GM11168 (cell line): ENCODE measurements around the gene ULK2.

Experiments used
- in situ Hi-C: fragments of 300-500 bp; cut with MboI; formaldehyde crosslinking; loops from one replicate; pipeline ENCODE4 v1.12.0; 2022; ENCODE audit warnings: low sequenced_read_pairs; ENCODE audit not compliant: unreplicated experiment

Gene ULK2

DNA sequence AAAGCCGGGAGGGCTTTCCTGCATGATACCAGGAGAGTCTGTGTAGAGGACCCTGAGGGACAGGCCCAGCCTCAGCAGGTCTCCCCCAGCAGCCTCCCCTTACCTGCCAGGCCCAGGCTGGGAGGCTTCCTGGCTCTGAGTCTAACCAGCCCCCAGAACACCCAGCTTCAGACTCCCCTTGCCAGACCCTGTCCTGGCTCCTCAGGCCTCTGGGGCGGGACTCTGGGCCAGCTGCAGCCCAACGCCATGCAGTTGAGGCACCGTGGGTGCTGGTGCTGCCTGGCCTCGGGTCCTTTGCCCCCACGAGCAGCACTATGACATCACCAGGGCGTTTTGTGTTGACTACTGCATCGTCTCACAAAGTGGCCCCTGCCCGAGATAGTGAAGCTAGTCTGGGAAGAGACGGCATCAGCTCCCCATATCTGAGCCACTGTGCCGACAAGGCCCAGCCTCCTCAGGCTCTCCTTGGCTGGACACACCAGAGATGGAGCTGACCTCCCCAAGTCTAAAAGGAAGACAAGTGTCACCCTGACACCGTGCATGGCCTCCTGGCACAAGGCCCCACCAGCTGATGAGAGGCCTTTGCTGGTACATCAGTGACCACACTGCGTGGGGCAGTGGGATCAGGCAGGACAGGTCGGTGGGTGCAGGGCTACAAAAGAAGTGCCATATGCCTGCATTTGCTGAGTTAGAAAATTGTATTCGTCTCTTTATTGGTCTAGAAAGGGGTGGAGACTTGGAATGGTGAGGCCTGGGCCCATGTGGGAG lies 130.2 kb downstream of the ULK2 start:
- in situ Hi-C loops, result no loop called here

DNA sequence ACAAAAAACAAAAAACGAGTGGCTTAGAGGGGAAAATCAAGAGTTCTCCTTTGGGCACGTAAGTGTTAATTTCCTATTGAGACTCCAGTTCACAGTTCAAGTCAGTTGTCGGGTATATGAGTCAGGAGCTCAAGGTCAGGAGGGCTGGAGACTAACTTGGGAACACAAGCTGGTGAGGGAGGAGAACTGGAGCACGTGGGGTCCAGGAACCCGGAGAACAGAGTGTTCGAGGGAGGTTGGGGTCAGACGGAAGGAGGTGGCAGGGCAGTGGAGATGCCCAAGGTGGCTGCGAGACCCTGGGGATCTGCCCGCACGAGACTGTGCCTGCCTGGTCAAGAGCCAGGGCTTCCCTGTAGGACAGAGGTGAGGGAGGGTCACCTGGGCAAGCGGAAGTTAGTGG lies 131.7 kb downstream of the ULK2 start:
- in situ Hi-C loops, result no loop called here

DNA sequence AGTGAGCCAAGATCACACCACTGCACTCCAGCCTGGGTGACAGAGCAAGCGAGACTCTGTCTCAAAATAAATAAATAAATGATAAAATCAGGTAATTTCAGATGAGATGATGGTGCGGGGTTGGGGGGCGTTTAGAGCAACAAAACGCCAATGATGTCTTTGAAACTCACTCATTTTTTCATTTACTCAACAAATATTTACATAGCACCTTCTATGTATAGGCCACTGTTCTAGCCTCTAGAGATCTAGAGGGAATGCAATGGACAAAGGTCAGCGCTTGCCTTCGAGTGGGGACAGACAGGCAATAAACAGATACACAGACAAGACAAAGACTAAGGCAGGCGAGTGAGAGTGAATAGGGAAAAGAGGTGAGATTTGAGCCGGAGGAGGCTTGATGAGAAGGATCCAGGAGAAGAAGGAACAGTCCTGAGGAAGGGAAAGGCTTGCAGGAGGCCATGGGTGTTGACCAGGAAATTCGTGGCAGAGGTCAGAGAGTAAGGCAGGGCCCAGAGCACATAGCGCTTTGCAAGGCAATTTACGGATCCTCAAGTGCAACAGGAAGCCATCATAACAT lies 133.7 kb downstream of the ULK2 start:
- in situ Hi-C loops, result no loop called here

DNA sequence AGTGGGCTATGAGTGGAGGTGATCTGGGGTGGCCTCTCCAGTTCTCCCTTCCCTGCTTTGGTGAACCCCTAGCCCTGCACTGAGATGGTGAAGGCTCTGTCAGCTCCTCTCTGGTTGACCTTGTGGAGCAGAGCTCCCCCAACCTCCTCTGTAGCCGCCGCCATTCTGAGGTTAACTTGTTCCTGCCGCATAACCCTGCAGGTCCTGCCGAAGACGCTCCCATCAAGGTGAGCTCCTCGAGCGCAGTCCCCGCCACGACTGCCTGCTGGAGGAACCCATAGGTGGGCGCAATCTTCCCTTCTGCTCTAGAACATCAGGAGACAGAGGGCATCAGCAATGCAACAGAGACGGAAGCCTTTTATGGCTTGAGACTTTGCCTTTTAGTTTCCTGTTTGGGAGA lies 136.1 kb downstream of the ULK2 start:
- in situ Hi-C loops, result no loop called here

DNA sequence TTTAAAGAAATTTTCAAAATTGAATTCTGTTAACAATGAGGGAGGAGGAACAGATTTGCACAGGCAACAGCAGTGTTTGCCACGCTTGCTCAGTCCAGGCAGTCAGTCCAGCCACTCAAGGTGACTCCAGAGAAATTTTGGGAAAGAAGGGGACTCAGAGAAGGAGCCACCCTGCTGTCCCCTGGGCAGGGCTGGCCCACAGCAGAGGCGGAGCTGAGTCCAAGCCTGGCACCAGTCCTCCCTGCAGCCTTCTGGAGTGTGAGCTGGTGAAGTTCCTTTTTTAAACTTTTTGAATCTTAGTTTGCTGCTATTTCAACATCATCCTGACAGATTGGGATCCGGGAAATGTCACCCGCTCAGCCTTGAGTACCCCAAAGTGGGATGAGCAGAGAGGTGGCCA lies 136.9 kb downstream of the ULK2 start:
- in situ Hi-C loops, result no loop called here

DNA sequence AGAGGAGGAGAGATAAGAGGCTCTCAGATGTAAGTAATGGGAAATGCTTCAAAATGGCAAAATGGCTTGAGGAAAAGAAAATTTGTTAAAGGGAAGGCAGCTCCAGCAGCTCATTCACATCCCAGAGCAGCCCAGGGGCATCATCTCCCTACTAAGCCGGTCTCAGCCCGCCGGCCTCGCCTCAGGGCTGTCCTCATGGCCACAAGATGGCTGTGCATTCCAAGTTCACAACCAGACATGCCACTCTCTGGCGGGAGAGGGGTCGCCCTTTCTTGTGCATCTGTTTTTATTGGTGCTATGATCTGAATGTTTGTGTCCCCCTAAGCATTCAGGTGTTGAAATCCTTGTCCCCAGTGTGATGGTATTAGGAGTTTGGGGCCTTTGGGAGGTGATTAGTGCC lies 137.8 kb downstream of the ULK2 start:
- in situ Hi-C loops, result no loop called here

DNA sequence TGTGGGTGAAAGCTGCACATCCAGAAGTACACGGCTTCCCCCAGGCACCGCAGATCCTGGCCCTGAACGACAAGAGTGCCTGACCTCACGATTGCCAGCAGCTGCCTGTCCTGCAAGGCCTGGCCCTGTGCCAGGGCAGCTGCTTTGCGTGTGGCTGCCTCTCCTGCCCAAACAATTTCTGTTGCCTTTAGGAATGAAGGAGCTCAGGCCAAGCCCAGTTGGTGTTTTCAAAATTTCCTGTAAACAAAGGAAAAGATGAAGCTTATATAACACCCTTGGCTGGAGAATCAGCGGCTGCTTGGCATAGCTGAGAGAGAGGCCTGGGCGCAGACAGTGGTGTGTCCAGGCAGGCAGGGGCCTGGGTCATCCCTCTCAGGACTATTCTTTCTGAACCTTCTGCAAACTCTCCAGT lies 139.6 kb downstream of the ULK2 start:
- in situ Hi-C loops, result no loop called here

DNA sequence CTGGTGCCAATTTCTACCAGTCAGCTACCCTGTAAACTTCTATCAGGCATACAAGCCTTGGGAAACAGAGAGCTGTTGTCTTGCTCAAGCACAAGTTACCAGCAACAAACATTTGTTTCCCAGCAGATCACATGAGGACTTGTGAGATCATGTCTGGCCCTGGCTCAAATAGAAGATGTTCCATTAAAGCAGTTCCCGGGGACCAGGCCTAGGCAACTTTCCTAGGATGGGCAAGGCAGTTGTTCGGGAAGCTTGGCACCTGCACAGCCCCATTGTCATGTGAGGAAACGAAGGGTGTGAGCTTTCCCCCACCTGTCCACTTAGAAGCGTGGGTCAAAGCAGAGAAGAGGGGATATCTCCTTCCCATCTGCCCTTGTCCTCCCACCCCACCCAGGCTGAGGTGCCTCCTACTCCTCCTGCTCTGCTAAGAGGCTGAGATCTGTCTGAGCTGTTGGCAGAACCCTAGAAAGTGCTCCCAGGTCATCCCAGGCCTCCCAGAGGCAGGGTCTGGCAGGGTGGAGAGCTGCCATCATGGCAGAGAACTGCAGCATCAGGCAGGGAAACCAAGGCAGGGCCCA lies 140.1 kb downstream of the ULK2 start:
- in situ Hi-C loops, result no loop called here

DNA sequence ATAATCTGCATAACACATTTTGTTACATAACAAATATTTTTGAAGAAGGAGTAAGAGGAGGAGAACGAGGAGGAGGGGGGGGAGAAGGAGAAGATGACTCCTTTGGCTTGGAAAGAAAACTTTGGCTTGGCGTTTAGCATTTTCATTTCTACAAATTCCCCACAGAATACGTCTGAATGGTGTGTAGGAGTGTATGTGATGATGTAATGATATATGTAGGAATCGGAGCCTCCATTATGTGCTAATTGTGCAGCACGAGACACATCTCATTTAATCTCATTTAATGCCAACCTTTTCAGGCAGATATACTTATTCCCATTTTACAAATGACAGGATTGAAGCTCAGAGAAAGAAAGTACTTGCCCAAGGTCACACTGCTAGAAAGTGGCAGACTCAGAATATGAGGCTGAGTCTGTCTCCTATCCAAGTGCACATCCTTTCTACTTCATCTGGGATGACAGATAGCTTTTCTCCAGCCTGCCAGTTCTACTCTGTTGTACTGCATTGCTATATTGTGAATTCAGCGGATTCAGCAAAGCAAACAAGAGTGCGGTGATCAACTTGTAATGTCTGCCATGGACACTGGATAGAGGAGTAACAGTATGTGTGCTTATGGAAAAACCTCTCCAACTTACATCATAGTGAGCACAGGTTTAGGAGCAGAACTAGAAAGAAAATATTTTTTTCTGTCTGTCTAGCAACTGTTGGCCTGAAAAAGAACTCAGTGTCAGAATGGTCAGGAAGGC lies 140.9 kb downstream of the ULK2 start:
- in situ Hi-C loops, result no loop called here

DNA sequence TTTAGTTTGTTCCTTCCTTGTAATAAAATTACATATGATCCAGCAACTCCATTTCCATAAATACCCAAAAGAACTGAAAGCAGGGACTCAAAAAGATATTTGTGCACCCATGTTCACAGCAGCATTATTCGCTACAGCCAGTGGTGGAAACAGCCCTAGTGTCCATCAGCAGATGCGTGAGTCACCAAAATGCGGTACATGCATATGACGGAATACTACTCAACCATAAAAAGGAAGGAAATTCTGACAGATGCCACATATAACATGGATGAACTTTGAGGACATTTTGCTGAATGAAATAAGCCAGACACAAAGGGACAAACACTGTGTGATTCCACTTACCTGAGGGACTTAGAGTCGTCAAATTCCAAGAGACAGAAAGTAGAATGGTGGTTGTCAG lies 142.2 kb downstream of the ULK2 start:
- in situ Hi-C loops, result no loop called here

DNA sequence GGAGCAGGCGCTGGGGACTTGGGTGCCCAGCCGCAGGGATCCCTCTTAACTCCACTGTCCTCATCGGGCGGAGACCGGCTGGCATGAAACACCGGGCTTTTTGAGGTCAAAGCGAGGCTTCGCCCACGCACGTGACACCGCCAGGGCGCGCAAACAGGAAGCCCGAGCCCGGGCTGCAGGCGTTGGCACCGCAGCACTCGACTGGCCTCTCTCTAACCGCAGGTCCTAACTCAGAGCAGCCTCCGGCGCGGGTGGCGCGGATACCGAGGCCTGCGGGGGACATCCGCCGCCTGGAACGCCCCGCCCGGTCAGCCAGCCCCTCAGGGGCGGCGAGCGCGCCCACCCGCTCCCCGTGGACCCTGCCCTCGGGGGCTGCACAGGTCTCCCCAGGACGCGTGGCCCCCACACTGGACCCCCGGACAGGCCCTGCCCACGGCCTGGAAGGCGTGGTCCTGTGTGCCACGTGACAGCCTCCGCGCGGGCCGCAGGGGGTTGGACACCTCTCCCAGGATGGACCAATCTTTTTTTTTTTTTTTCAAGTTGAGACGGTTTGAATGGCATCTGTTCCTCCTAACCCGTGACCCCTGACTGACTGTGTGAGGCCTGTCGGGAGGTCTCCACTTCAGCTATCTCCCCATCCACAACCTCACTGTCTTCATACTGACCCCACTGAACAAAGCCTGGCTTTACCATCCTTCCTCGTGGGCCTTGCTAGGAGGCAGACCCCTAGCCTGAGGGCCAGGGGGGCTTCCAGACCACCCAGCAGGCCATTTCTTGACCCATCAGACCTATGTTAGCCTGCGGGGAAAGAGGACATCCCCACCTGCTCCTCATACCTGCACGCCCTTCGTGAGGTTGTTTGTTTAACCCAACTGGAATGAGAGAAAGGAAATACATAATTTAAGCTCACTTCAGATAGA lies 143.0 kb downstream of the ULK2 start:
- in situ Hi-C loops, result no loop called here

DNA sequence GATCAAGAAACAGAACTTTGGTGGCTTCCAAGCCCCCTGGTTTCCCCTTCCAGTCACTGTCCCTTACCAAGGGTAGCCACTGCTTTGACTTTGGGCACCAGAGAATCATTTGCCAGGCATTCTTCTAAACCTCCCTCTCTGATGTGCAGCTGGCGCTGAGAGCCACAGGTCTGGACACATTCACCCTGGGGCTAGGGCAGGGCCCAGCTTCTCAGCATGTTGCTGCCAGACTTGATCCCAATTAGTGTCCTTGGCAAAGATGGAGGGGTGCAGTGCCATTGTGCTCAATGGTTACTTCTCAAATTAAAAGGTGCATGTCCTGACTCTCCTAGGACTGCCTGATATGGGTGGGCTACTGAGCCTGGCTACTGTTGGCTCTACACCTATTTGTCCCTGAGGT lies 143.8 kb downstream of the ULK2 start:
- in situ Hi-C loops, result no loop called here
